Measurements from ENCODE around the gene TAF6.

Gene TAF6

GRCh38 chr7:100069991-100070390, 49.2 kb downstream of the TAF6 start:
- no peak overlapping the region for H3K27ac ChIP-seq (ENCODE audit: low read length)
- H3K4me1 ChIP-seq (ENCODE audit: low read length): no peaks in the 10 kb centered on the region
- H3K36me3 ChIP-seq (replicated peaks; ENCODE audit: low read depth, low read length): peaks cover 68% of the 10 kb centered on the region
- no peaks in the 10 kb centered on the region for H3K27me3 ChIP-seq (ENCODE audit: low read depth, low read length)
- TF ChIP-seq EZH2phosphoT487 (IDR thresholded peaks at IDR 0.05; ENCODE audit: low read depth) (no peak), CTCF (IDR thresholded peaks at IDR 0.05; ENCODE audit: low read depth, low read length) (no peak)
- peaks cover 4% of the 10 kb centered on the region; the same call in 1 of the 2 replicates for H3K79me2 ChIP-seq (ENCODE audit: low read length)
- H3K9ac ChIP-seq (ENCODE audit: low read length): no peak overlapping the region
- no peak overlapping the region for H3K4me3 ChIP-seq (ENCODE audit: low read length)
- peaks cover 14% of the 10 kb centered on the region; the same call in 1 of the 2 replicates for H3K9me3 ChIP-seq (ENCODE audit: insufficient read depth, low read length)
- H3K4me2 ChIP-seq (ENCODE audit: low read length): no peak overlapping the region
- no peak overlapping the region for H2AFZ ChIP-seq (ENCODE audit: low read depth, low read length)
- no peaks in the 10 kb centered on the region for H4K20me1 ChIP-seq (ENCODE audit: insufficient read depth, low read length)

GRCh38 chr7:100066953-100067352, 52.2 kb downstream of the TAF6 start:
- H3K9ac ChIP-seq (ENCODE audit: low read length): no peak overlapping the region
- H3K4me3 ChIP-seq (ENCODE audit: low read length): no peak overlapping the region
- H3K36me3 ChIP-seq (replicated peaks; ENCODE audit: low read depth, low read length): peaks cover 39% of the 10 kb centered on the region
- no peaks in the 10 kb centered on the region for H4K20me1 ChIP-seq (ENCODE audit: insufficient read depth, low read length)
- no peak overlapping the region for H2AFZ ChIP-seq (ENCODE audit: low read depth, low read length)
- TF ChIP-seq CTCF (IDR thresholded peaks at IDR 0.05; ENCODE audit: low read depth, low read length) (no peak), EZH2phosphoT487 (IDR thresholded peaks at IDR 0.05; ENCODE audit: low read depth) (no peak)
- no peaks in the 10 kb centered on the region for H3K4me1 ChIP-seq (ENCODE audit: low read length)
- no peak overlapping the region for H3K27ac ChIP-seq (ENCODE audit: low read length)
- no peaks in the 10 kb centered on the region for H3K27me3 ChIP-seq (ENCODE audit: low read depth, low read length)
- H3K79me2 ChIP-seq (ENCODE audit: low read length): peaks cover 4% of the 10 kb centered on the region; the same call in 1 of the 2 replicates
- H3K4me2 ChIP-seq (ENCODE audit: low read length): no peak overlapping the region
- H3K9me3 ChIP-seq (ENCODE audit: insufficient read depth, low read length): peaks cover 14% of the 10 kb centered on the region; the same call in 1 of the 2 replicates

- Histone ChIP-seq H3K27ac (ENCODE audit: low read length) (no peak overlapping the region), H2AFZ (ENCODE audit: low read depth, low read length) (no peak overlapping the region)
Observed at GRCh38 chr7:100065452-100066186, 53.5 kb downstream of the TAF6 start.

More at GRCh38 chr7:100065452-100066186, 53.5 kb downstream of the TAF6 start:
- Histone ChIP-seq H3K4me1 (ENCODE audit: low read length) (no peaks in the 10 kb centered on the region), H3K9me3 (ENCODE audit: insufficient read depth, low read length) (peaks cover 2% of the 10 kb centered on the region; the same call in 1 of the 2 replicates), H3K9ac (ENCODE audit: low read length) (no peak overlapping the region), H4K20me1 (ENCODE audit: insufficient read depth, low read length) (no peaks in the 10 kb centered on the region), H3K27me3 (ENCODE audit: low read depth, low read length) (no peaks in the 10 kb centered on the region), H3K4me3 (ENCODE audit: low read length) (no peak overlapping the region), H3K36me3 (replicated peaks; ENCODE audit: low read depth, low read length) (peaks cover 26% of the 10 kb centered on the region), H3K79me2 (ENCODE audit: low read length) (peaks cover under 1% of the 10 kb centered on the region; the same call in 1 of the 2 replicates), H3K4me2 (ENCODE audit: low read length) (no peak overlapping the region)
- TF ChIP-seq EZH2phosphoT487 (IDR thresholded peaks at IDR 0.05; ENCODE audit: low read depth) (no peak), CTCF (IDR thresholded peaks at IDR 0.05; ENCODE audit: low read depth, low read length) (no peak)

Data from OCI-LY3 (cell line).